DND-41 (cell line): ENCODE data around the gene ZNHIT6.

ENCODE experiments used
- ATAC-seq: fragments of 200-7000 bp; cut with Tn5 transposase; 3 replicates; pipeline ENCODE4 v1.9.1; 2021; ENCODE audit warnings: low read depth; ENCODE audit not compliant: insufficient read depth
- DNase-seq: peaks from one replicate; pipeline ENCODE4 v3.0.0-alpha.2; 2020
- H2AFZ ChIP-seq: 2 replicates; pipeline ENCODE4 v1.6.0; 2012; ENCODE audit warnings: low read depth, low read length
- H3K27ac ChIP-seq: 2 replicates; pipeline ENCODE4 v1.5.1; 2012; ENCODE audit warnings: low read length, inconsistent platforms
- H3K27me3 ChIP-seq: fragments of 200-600 bp; sonication (generic); 2 replicates; pipeline ENCODE4 v1.6.0; 2012; ENCODE audit warnings: low read length, mild to moderate bottlenecking, inconsistent platforms; ENCODE audit not compliant: insufficient read depth, poor library complexity
- H3K36me3 ChIP-seq: 2 replicates; pipeline ENCODE4 v1.5.1; 2012; ENCODE audit warnings: low read length, inconsistent platforms; ENCODE audit not compliant: insufficient read depth
- H3K4me1 ChIP-seq: 2 replicates; pipeline ENCODE4 v1.5.1; 2012; ENCODE audit warnings: mild to moderate bottlenecking, low read length; ENCODE audit not compliant: insufficient read depth
- H3K4me2 ChIP-seq: 2 replicates; pipeline ENCODE4 v1.6.0; 2012; ENCODE audit warnings: mild to moderate bottlenecking, moderate library complexity, low read length, inconsistent platforms; ENCODE audit not compliant: insufficient read depth
- H3K4me3 ChIP-seq, 2 experiments: fragments of 200-600 bp in 1 of 2; shearing (Covaris generic) in 1 of 2; 2 replicates each; pipeline ENCODE4 v1.5.1; 2012 to 2016; ENCODE audit warnings: inconsistent platforms in 2 of 2, low read length in 2 of 2, mild to moderate bottlenecking in 2 of 2, low read depth in 1 of 2, moderate library complexity in 1 of 2
- H3K79me2 ChIP-seq: 2 replicates; pipeline ENCODE4 v1.6.0; 2012; ENCODE audit warnings: low read length, inconsistent platforms; ENCODE audit not compliant: insufficient read depth
- H3K9ac ChIP-seq: 2 replicates; pipeline ENCODE4 v1.6.0; 2012; ENCODE audit warnings: low read depth, mild to moderate bottlenecking, inconsistent platforms, low read length, moderate library complexity
- H3K9me3 ChIP-seq: 2 replicates; pipeline ENCODE4 v1.5.1; 2012; ENCODE audit warnings: low read length, moderate library complexity, mild to moderate bottlenecking, inconsistent platforms; ENCODE audit not compliant: insufficient read depth, severe bottlenecking
- H4K20me1 ChIP-seq: 2 replicates; pipeline ENCODE4 v1.6.0; 2012; ENCODE audit warnings: low read length; ENCODE audit not compliant: insufficient read depth
- EZH2 ChIP-seq: IDR thresholded peaks from 3 replicates; pipeline ENCODE4 v1.6.1; 2012; ENCODE audit warnings: borderline replicate concordance, low read depth, mild to moderate bottlenecking, moderate library complexity, low read length, inconsistent platforms; ENCODE audit not compliant: severe bottlenecking
- TF ChIP-seq, protein P1 (sequence below): IDR thresholded peaks from 2 replicates; pipeline ENCODE4 v1.5.1; 2012; ENCODE audit warnings: borderline replicate concordance, low read length, moderate library complexity, mild to moderate bottlenecking; ENCODE audit not compliant: poor library complexity, severe bottlenecking; ENCODE audit errors: extremely low read depth

Gene ZNHIT6

GRCh38 chr1:85746777-85747176, 38.5 kb upstream of the ZNHIT6 start:
- Histone ChIP-seq H3K27ac (no peak overlapping the region), H3K36me3 (no peaks in the 10 kb centered on the region), H3K9me3 (no peaks in the 10 kb centered on the region), H2AFZ (no peak overlapping the region), H3K4me1 (no peaks in the 10 kb centered on the region), H4K20me1 (no peaks in the 10 kb centered on the region), H3K79me2 (no peaks in the 10 kb centered on the region), H3K9ac (no peak overlapping the region), H3K4me3 (no peak overlapping the region), H3K27me3 (no peaks in the 10 kb centered on the region), H3K4me2 (no peak overlapping the region)
- DNase-seq: no peak
- TF ChIP-seq, protein P1, sequence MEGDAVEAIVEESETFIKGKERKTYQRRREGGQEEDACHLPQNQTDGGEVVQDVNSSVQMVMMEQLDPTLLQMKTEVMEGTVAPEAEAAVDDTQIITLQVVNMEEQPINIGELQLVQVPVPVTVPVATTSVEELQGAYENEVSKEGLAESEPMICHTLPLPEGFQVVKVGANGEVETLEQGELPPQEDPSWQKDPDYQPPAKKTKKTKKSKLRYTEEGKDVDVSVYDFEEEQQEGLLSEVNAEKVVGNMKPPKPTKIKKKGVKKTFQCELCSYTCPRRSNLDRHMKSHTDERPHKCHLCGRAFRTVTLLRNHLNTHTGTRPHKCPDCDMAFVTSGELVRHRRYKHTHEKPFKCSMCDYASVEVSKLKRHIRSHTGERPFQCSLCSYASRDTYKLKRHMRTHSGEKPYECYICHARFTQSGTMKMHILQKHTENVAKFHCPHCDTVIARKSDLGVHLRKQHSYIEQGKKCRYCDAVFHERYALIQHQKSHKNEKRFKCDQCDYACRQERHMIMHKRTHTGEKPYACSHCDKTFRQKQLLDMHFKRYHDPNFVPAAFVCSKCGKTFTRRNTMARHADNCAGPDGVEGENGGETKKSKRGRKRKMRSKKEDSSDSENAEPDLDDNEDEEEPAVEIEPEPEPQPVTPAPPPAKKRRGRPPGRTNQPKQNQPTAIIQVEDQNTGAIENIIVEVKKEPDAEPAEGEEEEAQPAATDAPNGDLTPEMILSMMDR: no peak
- TF ChIP-seq EZH2: no peak
- no peak for ATAC-seq

DNA sequence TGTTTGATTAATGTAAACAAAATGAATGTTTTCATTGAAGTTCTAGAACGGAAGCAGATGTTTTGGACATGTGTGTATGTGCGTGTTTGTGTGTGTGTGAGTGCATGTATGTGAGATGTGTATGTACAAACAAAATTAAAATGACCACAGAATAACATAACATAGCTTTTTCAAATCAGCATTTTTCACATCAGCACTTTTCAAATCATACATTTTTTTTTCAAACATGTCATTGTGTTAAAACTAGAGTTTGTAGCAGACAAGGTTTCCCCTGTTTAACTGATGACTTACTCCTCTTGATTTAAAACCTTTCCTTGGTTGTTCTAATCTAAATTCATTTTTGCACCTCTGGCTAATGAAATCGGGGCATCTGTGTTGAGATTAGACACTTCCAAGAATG, 35.6 kb upstream of the ZNHIT6 start:
- no peak overlapping the region for H3K27ac ChIP-seq
- no peak overlapping the region for H3K4me2 ChIP-seq
- H2AFZ ChIP-seq: no peak overlapping the region
- H3K4me3 ChIP-seq: no peak overlapping the region
- ATAC-seq: no peak
- no peaks in the 10 kb centered on the region for H3K36me3 ChIP-seq
- no peaks in the 10 kb centered on the region for H3K79me2 ChIP-seq
- no peaks in the 10 kb centered on the region for H3K4me1 ChIP-seq
- H3K9ac ChIP-seq: no peak overlapping the region
- DNase-seq: no peak
- no peaks in the 10 kb centered on the region for H4K20me1 ChIP-seq
- no peaks in the 10 kb centered on the region for H3K27me3 ChIP-seq
- no peaks in the 10 kb centered on the region for H3K9me3 ChIP-seq
- no peak for TF ChIP-seq EZH2
- TF ChIP-seq, protein P1: no peak

GRCh38 chr1:85734931-85735330, 26.7 kb upstream of the ZNHIT6 start:
- no peak for ATAC-seq
- H3K9me3 ChIP-seq: no peaks in the 10 kb centered on the region
- H4K20me1 ChIP-seq: no peaks in the 10 kb centered on the region
- no peaks in the 10 kb centered on the region for H3K4me1 ChIP-seq
- no peak overlapping the region for H3K27ac ChIP-seq
- no peaks in the 10 kb centered on the region for H3K27me3 ChIP-seq
- TF ChIP-seq, protein P1: no peak
- TF ChIP-seq EZH2: no peak
- no peaks in the 10 kb centered on the region for H3K36me3 ChIP-seq
- H3K79me2 ChIP-seq: no peaks in the 10 kb centered on the region
- no peak overlapping the region for H3K4me2 ChIP-seq
- no peak overlapping the region for H3K4me3 ChIP-seq
- no peak for DNase-seq
- H2AFZ ChIP-seq: no peak overlapping the region
- no peak overlapping the region for H3K9ac ChIP-seq
